ENCODE results near the gene RSBN1L. TPM values are rescaled to one million over a fixed set of nuclear protein-coding genes. Genes with fewer than 3 reads are reported as not detected.
A peak's percentile ranks its signal among the peaks of the same experiment; 100 is the strongest.

The RSBN1L gene
- total RNA-seq, 1 donor from 2014 or later, result 7.8 TPM

DNA sequence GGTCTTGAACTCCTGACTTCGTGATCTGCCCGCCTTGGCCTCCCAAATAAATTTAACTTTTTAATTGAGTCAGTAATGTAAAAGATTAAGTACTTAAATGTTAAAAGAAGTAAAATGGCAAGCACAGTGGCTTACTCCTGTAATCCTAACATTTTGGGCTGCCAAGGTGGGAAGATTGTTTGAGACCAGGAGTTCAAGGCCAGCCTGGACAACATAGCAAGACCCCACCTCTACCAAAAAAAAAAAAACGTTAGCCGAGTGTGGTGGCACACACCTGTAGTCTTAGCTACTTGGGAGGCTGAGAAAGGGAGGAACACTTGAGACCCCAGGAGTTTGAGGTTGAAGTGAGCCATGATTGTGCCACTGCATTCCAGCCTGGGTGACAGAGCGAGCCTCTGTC, 128.4 kb downstream of the RSBN1L start:
- Histone ChIP-seq H3K27ac (replicated peaks) (peak overlapping the region; percentile 10), H3K9me3 (replicated peaks) (peaks cover 51% of the 10 kb centered on the region), H3K4me3 (no peak overlapping the region), H3K27me3 (ENCODE audit: low read depth) (no peaks in the 10 kb centered on the region), H3K4me1 (peaks cover 12% of the 10 kb centered on the region), H3K36me3 (peaks cover 16% of the 10 kb centered on the region)
- DNase-seq, result no peak
- TF ChIP-seq, protein P1, sequence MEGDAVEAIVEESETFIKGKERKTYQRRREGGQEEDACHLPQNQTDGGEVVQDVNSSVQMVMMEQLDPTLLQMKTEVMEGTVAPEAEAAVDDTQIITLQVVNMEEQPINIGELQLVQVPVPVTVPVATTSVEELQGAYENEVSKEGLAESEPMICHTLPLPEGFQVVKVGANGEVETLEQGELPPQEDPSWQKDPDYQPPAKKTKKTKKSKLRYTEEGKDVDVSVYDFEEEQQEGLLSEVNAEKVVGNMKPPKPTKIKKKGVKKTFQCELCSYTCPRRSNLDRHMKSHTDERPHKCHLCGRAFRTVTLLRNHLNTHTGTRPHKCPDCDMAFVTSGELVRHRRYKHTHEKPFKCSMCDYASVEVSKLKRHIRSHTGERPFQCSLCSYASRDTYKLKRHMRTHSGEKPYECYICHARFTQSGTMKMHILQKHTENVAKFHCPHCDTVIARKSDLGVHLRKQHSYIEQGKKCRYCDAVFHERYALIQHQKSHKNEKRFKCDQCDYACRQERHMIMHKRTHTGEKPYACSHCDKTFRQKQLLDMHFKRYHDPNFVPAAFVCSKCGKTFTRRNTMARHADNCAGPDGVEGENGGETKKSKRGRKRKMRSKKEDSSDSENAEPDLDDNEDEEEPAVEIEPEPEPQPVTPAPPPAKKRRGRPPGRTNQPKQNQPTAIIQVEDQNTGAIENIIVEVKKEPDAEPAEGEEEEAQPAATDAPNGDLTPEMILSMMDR (IDR thresholded peaks at IDR 0.05; ENCODE audit: borderline replicate concordance), result no peak
- intact Hi-C loops (cut with micrococcal nuclease), result no loop called here

DNA sequence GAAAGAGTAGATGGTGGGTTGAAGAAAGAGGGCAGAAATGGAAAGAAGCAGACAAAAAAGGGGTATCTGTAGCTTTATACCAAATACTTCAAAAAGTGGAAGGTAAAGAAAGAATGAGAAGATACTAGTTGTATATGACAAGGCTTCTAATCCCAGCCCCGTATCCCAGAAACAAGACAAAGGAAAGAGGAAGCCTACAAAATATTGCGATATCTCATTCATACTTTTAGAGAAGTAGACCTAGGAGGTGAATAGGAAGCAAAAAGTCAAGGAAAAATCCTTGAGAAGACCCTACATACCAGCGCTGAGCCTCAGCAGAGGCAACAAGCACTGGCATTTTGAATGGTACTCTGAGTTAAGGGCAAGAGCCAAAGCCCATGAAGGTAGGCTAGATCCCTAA, 128.9 kb downstream of the RSBN1L start:
- TF ChIP-seq, protein P1 (IDR thresholded peaks at IDR 0.05; ENCODE audit: borderline replicate concordance), result no peak
- no peak for DNase-seq
- Histone ChIP-seq H3K4me1 (peaks cover 15% of the 10 kb centered on the region), H3K27ac (replicated peaks) (no peak overlapping the region), H3K9me3 (replicated peaks) (peaks cover 46% of the 10 kb centered on the region), H3K27me3 (ENCODE audit: low read depth) (no peaks in the 10 kb centered on the region), H3K36me3 (peaks cover 12% of the 10 kb centered on the region), H3K4me3 (no peak overlapping the region)
- intact Hi-C loops (cut with micrococcal nuclease), result no loop called here

DNA sequence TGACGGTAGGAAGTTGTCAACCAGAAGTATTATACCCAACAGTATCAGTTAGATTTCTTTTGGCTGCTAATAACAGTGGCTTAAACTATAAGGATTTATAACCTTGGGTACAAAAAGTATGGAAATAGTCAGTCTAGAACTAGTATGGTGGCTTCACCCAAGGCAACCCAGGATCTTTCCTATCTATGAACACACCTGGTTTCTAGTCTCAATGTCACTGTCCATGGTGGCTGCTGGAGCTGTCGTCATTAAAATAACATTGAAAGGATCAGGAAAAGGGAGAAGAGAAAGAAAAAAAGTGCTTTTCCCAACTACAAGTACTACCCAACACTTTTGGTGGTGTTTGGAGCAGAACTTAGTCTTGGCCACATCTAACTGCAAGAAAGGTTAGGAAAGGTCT, 130.0 kb downstream of the RSBN1L start:
- no peak for DNase-seq
- Histone ChIP-seq H3K4me3 (no peak overlapping the region), H3K4me1 (peaks cover 27% of the 10 kb centered on the region), H3K27me3 (ENCODE audit: low read depth) (no peaks in the 10 kb centered on the region), H3K9me3 (replicated peaks) (peaks cover 34% of the 10 kb centered on the region), H3K27ac (replicated peaks) (no peak overlapping the region), H3K36me3 (peaks cover under 1% of the 10 kb centered on the region)
- TF ChIP-seq, protein P1 (IDR thresholded peaks at IDR 0.05; ENCODE audit: borderline replicate concordance), result no peak
- intact Hi-C loops (cut with micrococcal nuclease), result no loop called here

DNA sequence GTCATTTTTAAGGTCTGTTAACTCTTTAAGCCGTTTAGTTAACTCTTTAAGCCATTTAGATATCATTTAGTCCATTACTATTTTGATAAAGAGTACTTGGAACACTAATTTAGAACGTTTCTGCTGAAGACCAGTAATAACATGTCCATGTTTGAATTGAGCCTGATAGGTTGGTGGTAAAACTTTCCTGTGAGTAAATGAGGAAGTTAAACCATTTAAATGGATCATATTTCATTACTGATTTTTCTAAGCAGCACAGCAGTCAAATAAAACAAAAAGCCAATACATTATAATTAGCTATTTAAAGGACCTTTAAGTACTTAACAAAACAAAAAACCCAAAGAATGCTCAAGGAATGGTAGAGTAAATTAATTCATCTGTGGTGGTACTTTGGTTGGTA, 131.7 kb downstream of the RSBN1L start:
- Histone ChIP-seq H3K27ac (replicated peaks) (no peak overlapping the region), H3K4me1 (peaks cover 27% of the 10 kb centered on the region), H3K4me3 (no peak overlapping the region), H3K27me3 (ENCODE audit: low read depth) (no peaks in the 10 kb centered on the region), H3K9me3 (replicated peaks) (peaks cover 21% of the 10 kb centered on the region), H3K36me3 (no peaks in the 10 kb centered on the region)
- no peak for DNase-seq
- intact Hi-C loops (cut with micrococcal nuclease), result no loop called here
- TF ChIP-seq, protein P1 (IDR thresholded peaks at IDR 0.05; ENCODE audit: borderline replicate concordance), result no peak

DNA sequence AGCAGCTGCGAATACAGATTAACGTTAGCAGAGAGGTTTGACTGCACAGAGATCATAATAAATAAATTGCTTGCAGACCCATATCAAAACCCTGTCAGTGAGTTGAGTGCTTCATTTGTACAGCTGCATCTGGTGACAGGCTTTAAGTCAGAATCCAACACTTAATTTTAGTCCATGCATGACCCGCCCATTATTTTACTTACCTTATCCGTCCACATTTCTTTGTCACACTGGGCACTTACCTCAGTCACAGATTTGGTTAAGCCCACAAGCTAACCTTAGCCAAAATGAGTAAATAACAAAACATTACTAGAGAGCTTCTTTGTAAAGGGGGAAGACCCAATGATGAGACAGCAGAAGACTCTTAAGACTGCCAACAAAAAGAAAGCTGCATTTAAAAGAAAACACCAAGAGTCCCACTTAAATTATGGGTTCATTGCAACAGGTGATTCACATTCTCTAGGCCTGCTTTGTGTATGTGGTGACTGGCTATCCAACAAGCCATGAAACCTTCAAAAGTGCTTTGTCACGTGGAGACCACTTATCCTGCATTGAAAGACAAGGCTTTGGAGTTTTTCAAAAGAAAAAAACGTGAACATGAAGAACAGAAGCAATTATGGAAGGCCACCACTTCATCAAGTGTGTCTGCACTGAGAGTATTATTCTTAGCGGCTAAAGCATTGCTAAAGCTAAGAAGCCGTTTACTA, 134.5 kb downstream of the RSBN1L start:
- TF ChIP-seq, protein P1 (IDR thresholded peaks at IDR 0.05; ENCODE audit: borderline replicate concordance), result no peak
- peaks cover 11% of the 10 kb centered on the region for H3K9me3 ChIP-seq (replicated peaks)
- H3K4me1 ChIP-seq, result peaks cover 32% of the 10 kb centered on the region
- no peak overlapping the region for H3K27ac ChIP-seq (replicated peaks)
- no peaks in the 10 kb centered on the region for H3K27me3 ChIP-seq (ENCODE audit: low read depth)
- no peak overlapping the region for H3K4me3 ChIP-seq
- no peak for DNase-seq
- intact Hi-C loops (cut with micrococcal nuclease), result no loop called here
- no peaks in the 10 kb centered on the region for H3K36me3 ChIP-seq
